Cardiac muscle cell (in vitro differentiated cells and primary cell): Measurements from ENCODE around the gene MRPS7. TPM values are rescaled to one million over a fixed set of nuclear protein-coding genes. Genes with fewer than 3 reads are reported as not detected.
A peak's percentile ranks its signal among the peaks of the same experiment; 100 is the strongest.

ENCODE experiments used
- DNase-seq, 2 donors: peaks; one replicate each; pipeline versions ENCODE4 v3.0.0 to v3.0.0-alpha.2; 2010 to 2017; ENCODE audit warnings: low read depth in 1 of 2, low spot score in 1 of 2
- H3K27ac ChIP-seq: fragments of 200-600 bp; sonication (generic); 2 replicates; pipeline ENCODE4 v1.5.1; 2016
- H3K27me3 ChIP-seq: fragments of 200-600 bp; sonication (generic); 2 replicates; pipeline ENCODE4 v1.6.0; 2016; ENCODE audit warnings: control low read depth
- H3K36me3 ChIP-seq: fragments of 200-600 bp; sonication (generic); 2 replicates; pipeline ENCODE4 v1.5.1; 2016; ENCODE audit warnings: control low read depth
- H3K4me1 ChIP-seq: fragments of 200-600 bp; sonication (generic); 2 replicates; pipeline ENCODE4 v1.8.1; 2017; ENCODE audit warnings: low read depth, mild to moderate bottlenecking, mixed run types
- H3K4me3 ChIP-seq: fragments of 200-600 bp; sonication (generic); 2 replicates; pipeline ENCODE4 v1.5.1; 2016; ENCODE audit warnings: mild to moderate bottlenecking
- H3K9me3 ChIP-seq: fragments of 200-600 bp; sonication (generic); 2 replicates; pipeline ENCODE4 v1.5.1; 2017; ENCODE audit warnings: low read depth, mild to moderate bottlenecking, control low read depth
- polyA plus RNA-seq: library from polyadenylated mRNA; unstranded; fragments of >200 nt; fragmentation: Nextera tagmentation; extraction: Ambion mirVana; gene quantifications from 2 replicates; pipeline ENCODE4 v1.2.1, GENCODE V29; 2016
- total RNA-seq: library from RNA; depleted of rRNA; stranded (reverse); fragments of >200 nt; gene quantifications from 2 replicates; pipeline ENCODE4 v1.2.3, GENCODE V29; 2016
- TF ChIP-seq, protein P1 (sequence below): IDR thresholded peaks from 2 replicates; pipeline ENCODE4 v1.5.1; 2012; ENCODE audit warnings: low read depth, mild to moderate bottlenecking, low read length

Gene MRPS7
- 64.8 and 81.6 TPM in 2 replicates for total RNA-seq
- polyA plus RNA-seq, result 179 and 198 TPM in 2 replicates

GRCh38 chr17:75261336-75262111 is at the start of gene MRPS7, which contains the start of gene GGA3:
TSS of gene MRPS7 (plus strand) at chr17:75261879. CDS start at chr17:75261901, 22 bp downstream.
TSS of gene GGA3 (minus strand) at chr17:75261606. CDS start at chr17:75261587, 19 bp downstream.
- Histone ChIP-seq H3K27ac (peak within 1 kb of the TSS; percentile 99), H3K27me3 (no peaks in the 10 kb centered on the region), H3K9me3 (no peaks in the 10 kb centered on the region), H3K36me3 (peaks cover 9% of the 10 kb centered on the region), H3K4me1 (peaks cover 14% of the 10 kb centered on the region), H3K4me3 (peak within 1 kb of the TSS; percentile 91)
- TF ChIP-seq, protein P1, sequence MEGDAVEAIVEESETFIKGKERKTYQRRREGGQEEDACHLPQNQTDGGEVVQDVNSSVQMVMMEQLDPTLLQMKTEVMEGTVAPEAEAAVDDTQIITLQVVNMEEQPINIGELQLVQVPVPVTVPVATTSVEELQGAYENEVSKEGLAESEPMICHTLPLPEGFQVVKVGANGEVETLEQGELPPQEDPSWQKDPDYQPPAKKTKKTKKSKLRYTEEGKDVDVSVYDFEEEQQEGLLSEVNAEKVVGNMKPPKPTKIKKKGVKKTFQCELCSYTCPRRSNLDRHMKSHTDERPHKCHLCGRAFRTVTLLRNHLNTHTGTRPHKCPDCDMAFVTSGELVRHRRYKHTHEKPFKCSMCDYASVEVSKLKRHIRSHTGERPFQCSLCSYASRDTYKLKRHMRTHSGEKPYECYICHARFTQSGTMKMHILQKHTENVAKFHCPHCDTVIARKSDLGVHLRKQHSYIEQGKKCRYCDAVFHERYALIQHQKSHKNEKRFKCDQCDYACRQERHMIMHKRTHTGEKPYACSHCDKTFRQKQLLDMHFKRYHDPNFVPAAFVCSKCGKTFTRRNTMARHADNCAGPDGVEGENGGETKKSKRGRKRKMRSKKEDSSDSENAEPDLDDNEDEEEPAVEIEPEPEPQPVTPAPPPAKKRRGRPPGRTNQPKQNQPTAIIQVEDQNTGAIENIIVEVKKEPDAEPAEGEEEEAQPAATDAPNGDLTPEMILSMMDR, result no peak
- DNase-seq, result peak; percentile 95 to 96

- Histone ChIP-seq H3K4me3 (no peak overlapping the region), H3K9me3 (no peaks in the 10 kb centered on the region), H3K27ac (no peak overlapping the region), H3K36me3 (peaks cover 28% of the 10 kb centered on the region), H3K4me1 (no peaks in the 10 kb centered on the region), H3K27me3 (no peaks in the 10 kb centered on the region)
- TF ChIP-seq, protein P1, result no peak
- no peak for DNase-seq
Observed at GRCh38 chr17:75218131-75218530, 43.5 kb upstream of the MRPS7 start.

- Histone ChIP-seq H3K36me3 (peaks cover 23% of the 10 kb centered on the region), H3K4me1 (no peaks in the 10 kb centered on the region), H3K27ac (no peak overlapping the region), H3K9me3 (no peaks in the 10 kb centered on the region), H3K27me3 (no peaks in the 10 kb centered on the region), H3K4me3 (no peak overlapping the region)
- TF ChIP-seq, protein P1, result no peak
- DNase-seq, result no peak
Observed at GRCh38 chr17:75219815-75220214, 41.9 kb upstream of the MRPS7 start.

- no peak for DNase-seq
- no peak overlapping the region for H3K4me3 ChIP-seq
- no peaks in the 10 kb centered on the region for H3K27me3 ChIP-seq
- no peak overlapping the region for H3K27ac ChIP-seq
- no peaks in the 10 kb centered on the region for H3K4me1 ChIP-seq
- peaks cover 32% of the 10 kb centered on the region for H3K36me3 ChIP-seq
- no peaks in the 10 kb centered on the region for H3K9me3 ChIP-seq
- TF ChIP-seq, protein P1, result no peak
Observed at GRCh38 chr17:75225016-75225415, 36.7 kb upstream of the MRPS7 start.

- H3K27ac ChIP-seq, result no peak overlapping the region
- TF ChIP-seq, protein P1, result no peak
Observed at GRCh38 chr17:75227729-75228128, 34.0 kb upstream of the MRPS7 start.

More at GRCh38 chr17:75227729-75228128, 34.0 kb upstream of the MRPS7 start:
- Histone ChIP-seq H3K4me1 (no peaks in the 10 kb centered on the region), H3K4me3 (no peak overlapping the region), H3K9me3 (no peaks in the 10 kb centered on the region), H3K27me3 (no peaks in the 10 kb centered on the region), H3K36me3 (peaks cover 50% of the 10 kb centered on the region)
- DNase-seq, result no peak
